H54 (cell line): Measurements from ENCODE around the gene TPRN.
A peak's percentile ranks its signal among the peaks of the same experiment; 100 is the strongest.

Experiments
- DNase-seq: peaks from one replicate; pipeline ENCODE4 v3.0.0; 2011; ENCODE audit warnings: low spot score, mixed read lengths; ENCODE audit not compliant: insufficient read length
- FAIRE-seq: peaks from 3 replicates; lab custom pipeline; 2011; peaks lifted over from hg19 to GRCh38; lab: Jason Lieb, UNC
- POLR2A ChIP-seq: IDR thresholded peaks from 2 replicates; pipeline ENCODE4 v1.6.1; 2011; ENCODE audit warnings: low read depth, mild to moderate bottlenecking, low read length

Gene TPRN

DNA sequence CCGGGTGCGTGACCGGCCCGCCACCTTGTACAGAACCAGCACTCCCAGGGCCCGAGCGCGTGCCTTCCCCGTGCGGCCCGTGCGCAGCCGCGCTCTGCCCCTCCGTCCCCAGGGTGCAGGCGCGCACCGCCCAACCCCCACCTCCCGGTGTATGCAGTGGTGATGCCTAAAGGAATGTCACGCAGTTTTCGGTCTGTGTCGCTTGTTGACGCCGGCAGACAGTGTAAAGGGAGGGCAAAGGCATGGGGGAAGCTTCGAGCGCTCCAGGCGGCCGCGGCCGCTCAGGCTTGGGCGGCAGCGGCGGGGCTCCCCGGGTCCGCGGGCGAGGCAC is 32.0 kb downstream of the TPRN start:
- TF ChIP-seq POLR2A = no peak
- DNase-seq = no peak
- FAIRE-seq = no peak

DNA sequence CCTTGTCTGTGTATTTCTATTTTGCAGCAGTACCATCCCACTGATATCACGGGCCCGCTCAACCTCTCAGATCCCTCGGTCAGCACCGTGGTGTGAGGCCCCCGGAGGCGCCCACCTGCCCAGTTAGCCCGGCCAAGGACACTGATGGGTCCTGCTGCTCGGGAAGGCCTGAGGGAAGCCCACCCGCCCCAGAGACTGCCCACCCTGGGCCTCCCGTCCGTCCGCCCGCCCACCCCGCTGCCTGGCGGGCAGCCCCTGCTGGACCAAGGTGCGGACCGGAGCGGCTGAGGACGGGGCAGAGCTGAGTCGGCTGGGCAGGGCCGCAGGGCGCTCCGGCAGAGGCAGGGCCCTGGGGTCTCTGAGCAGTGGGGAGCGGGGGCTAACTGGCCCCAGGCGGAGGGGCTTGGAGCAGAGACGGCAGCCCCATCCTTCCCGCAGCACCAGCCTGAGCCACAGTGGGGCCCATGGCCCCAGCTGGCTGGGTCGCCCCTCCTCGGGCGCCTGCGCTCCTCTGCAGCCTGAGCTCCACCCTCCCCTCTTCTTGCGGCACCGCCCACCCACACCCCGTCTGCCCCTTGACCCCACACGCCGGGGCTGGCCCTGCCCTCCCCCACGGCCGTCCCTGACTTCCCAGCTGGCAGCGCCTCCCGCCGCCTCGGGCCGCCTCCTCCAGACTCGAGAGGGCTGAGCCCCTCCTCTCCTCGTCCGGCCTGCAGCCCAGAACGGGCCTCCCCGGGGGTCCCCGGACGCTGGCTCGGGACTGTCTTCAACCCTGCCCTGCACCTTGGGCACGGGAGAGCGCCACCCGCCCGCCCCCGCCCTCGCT is 32.6 kb downstream of the TPRN start:
- no peak for FAIRE-seq
- TF ChIP-seq POLR2A = no peak
- peak; percentile 96 for DNase-seq

DNA sequence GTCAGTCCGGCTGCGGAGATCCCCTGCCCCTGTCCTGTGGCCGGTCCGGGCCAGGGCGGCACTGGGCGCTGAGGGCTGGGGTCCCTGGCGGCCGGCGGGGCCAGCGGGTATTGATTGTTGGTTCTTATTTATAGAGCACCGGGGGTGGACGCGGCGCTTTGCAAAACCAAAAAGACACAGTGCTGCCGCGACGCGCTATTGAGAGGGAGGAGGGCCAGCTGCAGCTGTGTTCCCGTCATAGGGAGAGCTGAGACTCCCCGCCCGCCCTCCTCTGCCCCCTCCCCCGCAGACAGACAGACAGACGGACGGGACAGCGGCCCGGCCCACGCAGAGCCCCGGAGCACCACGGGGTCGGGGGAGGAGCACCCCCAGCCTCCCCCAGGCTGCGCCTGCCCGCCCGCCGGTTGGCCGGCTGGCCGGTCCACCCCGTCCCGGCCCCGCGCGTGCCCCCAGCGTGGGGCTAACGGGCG is 33.2 kb downstream of the TPRN start:
- FAIRE-seq (no peak), DNase-seq (no peak)
- no peak for TF ChIP-seq POLR2A

DNA sequence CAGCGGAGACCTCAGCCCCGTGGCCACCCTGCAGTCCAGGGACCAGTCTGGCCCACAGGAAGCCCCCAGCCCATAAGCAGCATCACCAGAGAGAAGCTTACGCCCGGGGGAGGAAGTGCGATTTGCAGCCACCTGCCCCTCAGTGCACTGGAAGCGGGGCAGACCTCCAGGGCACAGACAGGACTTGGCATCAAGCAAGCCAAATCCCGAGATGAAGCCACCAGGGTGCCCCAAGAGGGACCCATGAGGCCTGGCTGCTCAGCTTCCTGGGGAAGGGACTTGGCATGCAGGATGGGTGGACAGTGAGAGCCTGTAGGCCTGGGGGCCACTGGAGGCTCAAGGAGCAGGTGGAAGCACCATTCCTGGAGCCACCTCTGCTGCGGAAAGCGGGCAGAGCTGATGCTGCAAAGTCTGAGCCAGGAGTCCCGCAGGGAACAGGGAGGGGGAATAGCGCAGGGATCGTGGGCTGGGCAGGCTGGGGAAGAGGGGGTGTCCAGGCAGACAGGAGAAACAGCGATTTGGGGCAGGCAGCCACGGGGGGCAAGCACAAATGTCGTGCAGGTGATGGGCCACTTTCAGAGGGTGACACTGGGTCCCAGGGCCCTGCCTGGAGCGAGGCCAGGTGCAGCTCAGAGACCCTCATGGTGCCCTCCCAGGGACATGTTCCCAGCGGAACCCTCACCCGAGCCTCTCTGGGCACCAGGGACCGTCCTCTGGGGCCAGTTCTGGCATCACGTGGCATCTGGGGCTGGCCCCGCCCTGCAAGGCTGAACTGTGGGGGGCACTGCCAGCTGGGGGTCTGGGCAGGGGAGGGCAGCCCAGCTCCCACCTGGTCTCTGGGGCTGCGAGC is 33.9 kb downstream of the TPRN start:
- no peak for TF ChIP-seq POLR2A
- FAIRE-seq (no peak), DNase-seq (no peak)

DNA sequence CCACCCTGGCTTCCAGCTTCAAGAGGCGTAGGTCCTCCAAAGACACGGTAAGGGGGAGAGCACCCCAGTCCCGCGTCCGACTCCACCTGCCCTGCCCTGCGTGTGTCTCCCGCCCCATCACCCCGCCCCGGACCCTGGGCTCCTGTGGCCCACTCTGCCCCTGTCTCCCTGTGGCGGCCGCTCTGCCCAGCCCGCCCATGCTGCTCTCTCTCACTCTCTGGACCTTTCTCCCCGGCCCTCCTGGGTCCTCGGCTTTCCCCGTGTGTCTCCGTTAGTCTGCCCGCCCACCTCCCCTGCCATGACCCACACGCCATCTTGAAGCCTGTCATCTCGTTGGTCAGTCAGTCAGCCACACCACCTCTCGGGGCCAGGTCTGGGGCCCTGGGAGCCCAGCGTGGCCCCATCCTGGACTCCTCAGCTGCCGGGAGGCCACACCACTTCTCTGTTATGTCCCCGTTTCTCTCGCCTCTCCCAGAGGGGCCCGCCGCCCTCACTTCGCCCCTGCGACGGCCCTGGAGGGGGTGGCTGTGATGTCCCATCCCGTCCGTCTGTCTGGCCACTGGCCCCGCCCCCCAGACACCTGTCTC is 35.2 kb downstream of the TPRN start:
- no peak for FAIRE-seq
- no peak for DNase-seq
- no peak for TF ChIP-seq POLR2A

DNA sequence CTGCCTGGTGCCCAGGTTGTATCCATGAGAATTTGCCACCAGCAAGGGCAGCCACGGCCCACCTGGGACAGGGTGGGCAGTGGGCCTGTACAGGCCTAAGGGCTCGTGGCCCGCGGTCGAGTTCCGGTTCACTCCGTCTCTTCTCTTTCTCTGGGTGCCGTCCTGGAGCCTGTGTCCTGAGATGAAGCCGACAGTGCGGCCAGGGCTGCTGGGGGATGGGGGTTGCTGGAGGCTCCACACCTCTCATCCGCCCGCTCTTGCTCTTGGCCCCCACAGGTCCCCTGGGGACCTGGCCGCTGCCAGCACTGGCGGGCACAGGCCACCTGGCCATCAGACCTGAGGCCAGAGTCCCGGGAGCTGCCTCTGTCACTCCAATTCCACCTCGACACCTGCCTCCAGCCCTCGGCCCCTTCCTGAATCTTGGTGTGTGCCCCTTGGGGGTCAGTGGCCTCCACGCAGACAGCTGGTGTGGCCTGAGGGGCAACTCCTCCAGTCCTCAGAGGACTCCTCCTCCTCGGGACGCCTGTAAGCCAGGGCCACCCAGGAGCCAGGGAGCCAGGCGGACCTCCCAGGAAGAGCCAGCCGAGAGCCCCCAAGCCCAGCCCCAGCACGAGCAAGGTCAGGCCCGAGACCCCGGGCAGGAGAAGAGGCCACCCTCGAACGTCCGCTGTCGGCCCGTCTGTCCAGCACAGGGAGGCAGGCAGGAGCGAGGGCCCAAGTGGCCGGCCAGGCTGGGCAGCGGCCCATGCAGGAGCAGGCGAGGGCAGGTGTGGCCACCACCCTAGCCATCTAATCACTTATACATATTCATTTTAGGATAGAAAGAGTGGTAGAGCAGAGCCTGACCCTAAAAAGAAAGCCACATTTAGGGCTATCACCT is 35.9 kb downstream of the TPRN start:
- no peak for TF ChIP-seq POLR2A
- FAIRE-seq (no peak), DNase-seq (no peak)

DNA sequence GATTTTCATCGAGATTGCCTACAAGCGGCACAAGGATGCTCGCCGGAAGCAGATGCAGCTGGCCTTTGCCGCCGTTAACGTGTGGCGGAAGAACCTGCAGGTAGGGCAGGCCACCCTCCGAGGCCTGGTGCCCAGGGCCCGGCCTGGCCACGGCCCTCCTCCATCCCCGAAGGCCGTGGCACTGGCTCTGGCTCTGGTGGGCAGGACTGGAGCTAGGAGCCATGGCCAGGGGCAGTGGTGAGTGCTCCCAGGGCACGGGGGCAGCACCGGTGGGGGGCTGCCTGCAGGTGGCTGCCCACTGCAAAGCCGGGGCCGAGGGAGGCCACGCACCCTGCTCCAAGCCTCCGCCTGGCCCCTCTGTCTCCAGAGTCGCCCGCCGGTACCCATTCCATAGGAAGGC is 36.7 kb downstream of the TPRN start:
- TF ChIP-seq POLR2A = no peak
- no peak for FAIRE-seq

DNA sequence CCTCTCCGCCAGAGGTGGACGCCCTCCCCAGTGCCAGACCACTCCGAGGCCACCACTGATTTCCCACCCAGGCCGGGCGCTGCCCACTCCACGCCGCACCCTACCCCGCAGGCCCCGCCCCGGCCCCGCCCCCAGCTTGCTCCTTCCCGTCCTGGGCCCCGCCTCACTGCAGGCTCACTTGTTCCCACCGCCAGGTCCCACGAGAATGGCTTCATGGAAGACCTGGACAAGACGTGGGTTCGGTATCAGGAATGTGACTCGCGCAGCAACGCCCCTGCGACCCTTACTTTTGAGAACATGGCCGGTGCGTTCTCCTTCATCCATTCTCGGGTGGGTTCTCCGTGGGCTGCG is 37.2 kb downstream of the TPRN start:
- TF ChIP-seq POLR2A = no peak
- no peak for FAIRE-seq

More for the DNA sequence above, 36.7 kb downstream of the TPRN start:
- DNase-seq = no peak

DNA sequence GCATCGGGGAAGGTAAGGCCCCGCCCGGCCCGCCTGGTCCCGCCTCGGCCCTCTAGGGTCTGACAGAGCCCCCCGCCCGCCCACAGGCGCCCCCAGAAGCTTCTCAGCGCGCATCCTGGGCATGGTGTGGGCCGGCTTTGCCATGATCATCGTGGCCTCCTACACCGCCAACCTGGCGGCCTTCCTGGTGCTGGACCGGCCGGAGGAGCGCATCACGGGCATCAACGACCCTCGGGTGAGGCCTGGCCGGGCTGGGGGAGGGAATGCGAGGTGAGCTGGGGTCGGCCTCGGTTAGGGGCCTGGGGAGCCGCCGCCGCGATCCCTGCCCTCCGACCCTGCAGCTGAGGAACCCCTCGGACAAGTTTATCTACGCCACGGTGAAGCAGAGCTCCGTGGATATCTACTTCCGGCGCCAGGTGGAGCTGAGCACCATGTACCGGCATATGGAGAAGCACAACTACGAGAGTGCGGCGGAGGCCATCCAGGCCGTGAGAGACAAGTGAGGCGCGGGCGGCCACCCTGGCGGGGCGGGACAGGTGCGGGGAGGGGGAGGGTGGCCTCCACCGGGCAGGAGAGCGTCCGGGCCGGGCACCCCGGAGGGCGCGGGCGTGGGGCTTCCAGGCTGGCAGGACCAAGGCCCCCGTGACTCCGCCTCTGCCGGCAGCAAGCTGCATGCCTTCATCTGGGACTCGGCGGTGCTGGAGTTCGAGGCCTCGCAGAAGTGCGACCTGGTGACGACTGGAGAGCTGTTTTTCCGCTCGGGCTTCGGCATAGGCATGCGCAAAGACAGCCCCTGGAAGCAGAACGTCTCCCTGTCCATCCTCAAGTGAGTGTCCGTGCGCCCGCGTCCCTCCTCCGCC is 37.8 kb downstream of the TPRN start:
- FAIRE-seq (no peak), DNase-seq (no peak)
- no peak for TF ChIP-seq POLR2A

More for the DNA sequence above, 37.2 kb downstream of the TPRN start:
- no peak for DNase-seq

DNA sequence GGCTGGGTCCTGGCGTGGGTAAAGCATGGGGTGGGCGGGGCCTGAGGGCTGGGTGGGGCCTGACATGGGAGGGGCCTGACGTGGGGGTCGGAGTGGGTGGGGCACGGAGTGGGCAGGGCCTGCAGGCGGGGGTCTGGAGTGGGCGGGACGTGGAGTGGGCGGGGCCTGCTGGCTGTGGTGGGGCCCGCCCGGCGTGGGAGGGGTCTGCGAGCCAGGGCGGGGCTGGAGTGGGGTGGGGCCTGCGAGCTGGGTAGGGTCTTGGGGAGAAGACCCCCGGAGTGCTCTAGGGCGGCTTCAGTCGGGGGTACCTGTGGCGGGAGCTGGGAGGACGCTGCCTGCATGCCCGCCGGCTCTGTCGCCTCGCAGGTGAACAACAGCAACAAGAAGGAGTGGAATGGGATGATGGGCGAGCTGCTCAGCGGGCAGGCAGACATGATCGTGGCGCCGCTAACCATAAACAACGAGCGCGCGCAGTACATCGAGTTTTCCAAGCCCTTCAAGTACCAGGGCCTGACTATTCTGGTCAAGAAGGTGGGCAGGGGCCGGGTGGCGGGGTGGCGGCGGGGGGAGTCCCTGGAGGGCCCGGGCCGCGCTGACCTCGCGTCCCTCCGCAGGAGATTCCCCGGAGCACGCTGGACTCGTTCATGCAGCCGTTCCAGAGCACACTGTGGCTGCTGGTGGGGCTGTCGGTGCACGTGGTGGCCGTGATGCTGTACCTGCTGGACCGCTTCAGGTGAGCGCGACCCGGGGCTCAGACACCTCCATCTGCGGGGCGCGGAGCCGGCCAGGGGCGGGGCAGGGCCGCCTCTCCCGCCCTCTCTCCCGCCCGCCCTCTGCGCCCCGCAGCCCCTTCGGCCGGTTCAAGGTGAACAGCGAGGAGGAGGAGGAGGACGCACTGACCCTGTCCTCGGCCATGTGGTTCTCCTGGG is 38.7 kb downstream of the TPRN start:
- no peak for DNase-seq
- no peak for TF ChIP-seq POLR2A
- no peak for FAIRE-seq

DNA sequence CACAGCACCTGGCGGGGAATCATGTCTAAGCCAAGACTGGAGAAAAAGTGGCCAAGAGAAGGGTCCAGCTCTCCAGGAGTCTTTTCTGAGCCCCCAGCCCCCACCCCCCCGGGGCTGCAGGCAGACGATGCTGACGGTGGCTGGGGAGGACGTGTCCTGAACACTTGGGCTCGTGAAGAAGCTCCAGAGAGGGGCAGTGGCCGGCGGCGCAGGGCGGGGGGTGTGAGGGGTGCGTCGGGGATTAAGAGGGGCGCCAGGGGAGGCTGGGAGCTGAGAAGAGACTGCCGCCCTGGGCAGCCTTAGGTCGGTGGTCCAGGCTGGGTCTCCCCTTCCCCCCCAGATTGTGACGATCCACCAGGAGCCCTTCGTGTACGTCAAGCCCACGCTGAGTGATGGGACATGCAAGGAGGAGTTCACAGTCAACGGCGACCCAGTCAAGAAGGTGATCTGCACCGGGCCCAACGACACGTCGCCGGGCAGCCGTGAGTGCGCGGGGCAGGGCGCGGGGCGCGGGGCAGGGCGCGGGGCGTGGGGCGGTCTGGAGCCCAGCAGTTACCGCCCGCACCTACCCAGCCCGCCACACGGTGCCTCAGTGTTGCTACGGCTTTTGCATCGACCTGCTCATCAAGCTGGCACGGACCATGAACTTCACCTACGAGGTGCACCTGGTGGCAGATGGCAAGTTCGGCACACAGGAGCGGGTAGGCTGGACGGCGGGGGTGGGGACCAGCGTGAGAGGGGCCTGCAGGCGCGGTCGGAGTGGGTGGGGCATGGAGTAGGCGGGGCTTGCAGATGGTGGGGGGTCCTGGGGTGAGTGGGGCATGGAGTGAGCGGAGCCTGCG is 39.6 kb downstream of the TPRN start:
- no peak for FAIRE-seq
- no peak for TF ChIP-seq POLR2A
- DNase-seq = no peak
